Measurements from ENCODE around the gene LENEP. TPM values are rescaled to one million over a fixed set of nuclear protein-coding genes. Genes with fewer than 3 reads are reported as not detected.

The LENEP gene
- total and polyA plus RNA-seq, 11 donors, result not detected

- intact Hi-C loops (cut with DNase I), result loop anchor here in 5 of 10 donors (2.0 to 5.0 kb wide), 5 partner anchors 14 to 66 kb away; partner anchors contain the start of genes ADAM15 (in 4 of the 5), PMVK (in 1 of the 5) and PYGO2 (in 1 of the 5)
- TF ChIP-seq CTCF (IDR thresholded peaks at IDR 0.05) (no peak), POLR2A (IDR thresholded peaks at IDR 0.05) (no peak)
- Histone ChIP-seq H3K4me3 (peak overlapping the region; percentile 70 to 96 (median 84)), H3K27me3 (no peaks in the 10 kb centered on the region), H3K9me3 (no peaks in the 10 kb centered on the region), H3K27ac (peak overlapping the region; percentile 77 to 98 (median 95)), H3K36me3 (no peaks in the 10 kb centered on the region), H3K4me1 (peaks cover 5 to 73% (median 56%) of the 10 kb centered on the region in 12 donors)
- WGBS, 4 donors, result 0 to 1% (median 1%) methylated on average over 26 to 37 of the region's 37 CpGs
- ATAC-seq (no peak), DNase-seq (peak in 2 of 5 donors; percentile 46 to 52)
Measured at GRCh38 chr1:155003227-155003765, 9.9 kb downstream of the LENEP start.

DNA sequence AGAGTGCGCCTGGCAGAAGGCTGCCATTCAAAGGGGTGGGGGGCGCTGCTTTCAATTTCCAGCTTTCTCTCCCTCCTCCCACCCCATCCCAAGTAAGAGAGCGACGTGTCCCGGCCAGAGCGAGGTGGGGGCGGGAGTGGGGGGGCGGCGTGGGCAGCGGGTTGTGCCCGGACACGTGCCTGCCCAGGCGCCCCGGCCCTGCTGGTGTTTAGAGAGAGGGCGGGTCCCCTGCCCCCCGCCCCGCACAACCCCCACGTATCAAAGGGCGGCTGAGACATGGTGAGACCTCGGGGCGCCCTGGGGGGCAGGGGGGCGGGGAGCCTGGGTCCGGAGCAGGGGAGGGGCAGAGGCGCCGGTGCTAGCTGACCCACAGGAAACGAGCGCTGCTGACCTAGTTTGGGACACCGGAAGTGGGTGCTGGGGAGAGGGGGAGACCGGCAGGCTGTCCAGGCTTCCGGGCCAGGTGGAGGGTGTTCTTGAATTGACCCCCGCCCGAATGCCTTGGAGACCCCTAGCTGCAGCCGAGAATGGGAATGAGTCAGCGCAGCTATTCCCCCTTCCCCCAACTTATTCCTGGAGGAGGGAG lies 10.5 kb downstream of the LENEP start:
- Histone ChIP-seq H3K4me1 (peaks cover 5 to 74% (median 60%) of the 10 kb centered on the region in 12 donors), H3K9me3 (no peaks in the 10 kb centered on the region), H3K4me3 (peak overlapping the region; percentile 70 to 96 (median 84)), H3K27ac (peak overlapping the region; percentile 77 to 98 (median 95)), H3K36me3 (no peaks in the 10 kb centered on the region), H3K27me3 (no peaks in the 10 kb centered on the region)
- 1 to 2% (median 1%) methylated on average over 26 to 34 of the region's 34 CpGs for WGBS, 4 donors
- DNase-seq (peak; percentile 80 to 89 (median 85)), ATAC-seq (peak in 2 of 4 donors; percentile 4 to 21)
- TF ChIP-seq CTCF (IDR thresholded peaks at IDR 0.05) (no peak), POLR2A (IDR thresholded peaks at IDR 0.05) (no peak)
- intact Hi-C loops (cut with DNase I), result loop anchor here in 5 of 10 donors (2.0 to 5.0 kb wide), 5 partner anchors 13 to 67 kb away; partner anchors contain the start of genes ADAM15 (in 4 of the 5), PMVK (in 1 of the 5) and PYGO2 (in 1 of the 5)

- intact Hi-C loops (cut with DNase I), result loop anchor here in 5 of 10 donors (5.0 kb wide), 3 partner anchors 42 to 48 kb away; partner anchors contain the start of genes ADAM15 (in 4 of the 5) and PYGO2 (in 1 of the 5)
- WGBS, 4 donors, result 31 to 44% (median 40%) methylated on average over 5 of the region's 5 CpGs
- Histone ChIP-seq H3K9me3 (no peaks in the 10 kb centered on the region), H3K4me1 (peaks cover 5 to 72% (median 58%) of the 10 kb centered on the region in 12 donors), H3K27me3 (no peaks in the 10 kb centered on the region), H3K36me3 (no peaks in the 10 kb centered on the region), H3K27ac (peak overlapping the region; percentile 77 to 98 (median 95)), H3K4me3 (peak overlapping the region; percentile 70 to 96 (median 84))
- DNase-seq, result no peak
- no peak for ATAC-seq
- TF ChIP-seq POLR2A (IDR thresholded peaks at IDR 0.05) (no peak), CTCF (IDR thresholded peaks at IDR 0.05) (no peak)
Measured at GRCh38 chr1:155004352-155005075, 11.1 kb downstream of the LENEP start.

Measured in heart left ventricle (tissue), 16 donors.